Kidney (tissue), 14 donors: ENCODE results near the gene NDUFS5. TPM values are rescaled to one million over a fixed set of nuclear protein-coding genes. Genes with fewer than 3 reads are reported as not detected.
A peak's percentile ranks its signal among the peaks of the same experiment; 100 is the strongest.

Experiments
- DNase-seq, 5 donors: peaks; one replicate each; pipeline ENCODE4 v3.0.0-alpha.2; 2013 to 2020
- FAIRE-seq: peaks from 2 replicates; lab custom pipeline; 2012; peaks lifted over from hg19 to GRCh38; lab: Jason Lieb, UNC
- H3K27ac ChIP-seq, 2 donors: one replicate each; pipeline ENCODE4 v1.7.0; 2013; ENCODE audit warnings: low read depth in 2 of 2, low read length in 2 of 2, inconsistent platforms in 1 of 2
- H3K27me3 ChIP-seq: one replicate; pipeline ENCODE4 v1.7.1; 2013; ENCODE audit warnings: low read length, inconsistent platforms; ENCODE audit not compliant: control insufficient read depth, insufficient read depth
- H3K36me3 ChIP-seq, 3 donors: one replicate each; pipeline versions ENCODE4 v1.7.0 to v1.7.1; 2013; ENCODE audit warnings: low read length in 3 of 3, control low read depth in 1 of 3, inconsistent platforms in 1 of 3; ENCODE audit not compliant: insufficient read depth in 3 of 3, control insufficient read depth in 2 of 3
- H3K4me1 ChIP-seq, 3 donors: one replicate each; pipeline versions ENCODE4 v1.7.0 to v1.7.1; 2013; ENCODE audit warnings: low read length in 3 of 3, inconsistent platforms in 1 of 3, low read depth in 1 of 3; ENCODE audit not compliant: control insufficient read depth in 2 of 3, insufficient read depth in 2 of 3
- H3K4me3 ChIP-seq, 3 donors: one replicate each; pipeline versions ENCODE4 v1.7.0 to v1.8.1; 2013; ENCODE audit warnings: low read length in 3 of 3, control low read depth in 1 of 3, inconsistent platforms in 1 of 3
- H3K9ac ChIP-seq, 3 donors: one replicate each; pipeline versions ENCODE4 v1.7.0 to v1.7.1; 2013; ENCODE audit warnings: low read length in 3 of 3, control low read depth in 1 of 3, inconsistent platforms in 1 of 3
- H3K9me3 ChIP-seq, 3 donors: one replicate each; pipeline versions ENCODE4 v1.7.0 to v1.7.1; 2013; ENCODE audit warnings: low read length in 3 of 3, control low read depth in 1 of 3, inconsistent platforms in 1 of 3; ENCODE audit not compliant: control insufficient read depth in 2 of 3, insufficient read depth in 1 of 3
- CTCF ChIP-seq: IDR thresholded peaks from 3 replicates; pipeline ENCODE4 v1.5.1; 2012; ENCODE audit warnings: mild to moderate bottlenecking, moderate library complexity, borderline replicate concordance; ENCODE audit not compliant: insufficient read depth; ENCODE audit errors: extremely low read depth
- intact Hi-C: fragments of 100-400 bp; cut with DNase I; formaldehyde crosslinking; loops from one replicate; pipeline ENCODE4 v1.11.1; 2022
- polyA plus RNA-seq: library from polyadenylated mRNA; stranded (reverse); fragments of 350-450 nt; fragmentation: Illumina TruSeq; extraction: RNeasy Lipid Tissue Mini Kit (QIAGEN cat#74804); gene quantifications from one replicate; pipeline ENCODE4 v1.2.3, GENCODE V29; 2014; ENCODE audit warnings: low read depth, low replicate concordance; ENCODE audit not compliant: insufficient read depth
- total RNA-seq: library from RNA; stranded (reverse); fragmentation: NEBNext Ultra II Directional; extraction: Animal tissue kit (Norgen Biotek cat#: 25700); gene quantifications from one replicate; pipeline ENCODE4 v1.2.1, GENCODE V29; 2021
- donor health status: control.
- donor health status: control.
- donor health status: control.
- donor health status: control.
- donor health status: control.
- donor health status: DM: yes; HTN: yes; CAD: no.
- donor health status: Normal renal cell carcinoma (clear cell type).

Gene NDUFS5
- total and polyA plus RNA-seq, 2 donors from 2014 or later = 174 to 1,037 TPM

GRCh38 chr1:38989979-38990378, 36.2 kb upstream of the NDUFS5 start:
- Histone ChIP-seq H3K9ac (peak overlapping the region in 1 of 3 donors; percentile 0), H3K4me3 (no peak overlapping the region), H3K4me1 (peaks cover 2 to 9% (median 4%) of the 10 kb centered on the region in 3 donors), H3K27ac (peak overlapping the region in 1 of 2 donors; percentile 82), H3K27me3 (no peaks in the 10 kb centered on the region), H3K36me3 (peaks cover 0 to 2% (median 0%) of the 10 kb centered on the region in 3 donors), H3K9me3 (no peaks in the 10 kb centered on the region)
- FAIRE-seq (no peak), DNase-seq (no peak)
- intact Hi-C loops = no loop called here
- no peak for TF ChIP-seq CTCF

GRCh38 chr1:38990386-38990737, 35.8 kb upstream of the NDUFS5 start:
- Histone ChIP-seq H3K36me3 (peaks cover 0 to 2% (median 0%) of the 10 kb centered on the region in 3 donors), H3K4me3 (peak overlapping the region; percentile 5 to 74 (median 71)), H3K9me3 (no peaks in the 10 kb centered on the region), H3K9ac (peak overlapping the region in 1 of 3 donors; percentile 65), H3K27ac (peak overlapping the region; percentile 82 to 91), H3K27me3 (no peaks in the 10 kb centered on the region), H3K4me1 (peaks cover 2 to 9% (median 4%) of the 10 kb centered on the region in 3 donors)
- DNase-seq (peak in 1 of 5 donors; percentile 39), FAIRE-seq (no peak)
- intact Hi-C loops = no loop called here
- no peak for TF ChIP-seq CTCF

- H3K4me3 ChIP-seq = peak within 1 kb of the TSS; percentile 88 to 98 (median 93)
- intact Hi-C loops = no loop called here
- no peaks in the 10 kb centered on the region for H3K9me3 ChIP-seq
- DNase-seq (peak; percentile 98 to 99 (median 99)), FAIRE-seq (no peak)
- H3K27me3 ChIP-seq = no peaks in the 10 kb centered on the region
- peak within 1 kb of the TSS; percentile 77 to 91 (median 90) for H3K9ac ChIP-seq
- H3K27ac ChIP-seq = peak within 1 kb of the TSS; percentile 88 to 92
- peak; percentile 13 for TF ChIP-seq CTCF
- H3K4me1 ChIP-seq = peaks cover 2 to 8% (median 4%) of the 10 kb centered on the region in 3 donors
- peaks cover 0 to 2% (median 0%) of the 10 kb centered on the region in 3 donors for H3K36me3 ChIP-seq
Measured at GRCh38 chr1:38990738-38991637, 35.2 kb upstream of the NDUFS5 start, which contains the start of gene AKIRIN1. AKIRIN1 (plus strand) TSS chr1:38991276; CDS start chr1:38991381, 105 bp downstream.
